H1 (cell line): ENCODE measurements around the gene NLRP7. TPM values are rescaled to one million over a fixed set of nuclear protein-coding genes. Genes with fewer than 3 reads are reported as not detected.
"Not testable (repeated sequence)": the region's sequence is repeated elsewhere in the genome, so short reads cannot be mapped to it uniquely, and the experiment has no call there.

Source experiments
- CTCF ChIA-PET: fragments of 300-600 bp; sonication (Branson Sonifier 250); formaldehyde crosslinking; loops from one replicate; lab custom pipeline; 2021; ENCODE audit not compliant: partially characterized antibody; lab: Charles Lee
- POLR2A ChIA-PET: fragments of 300-600 bp; sonication (Branson Sonifier 250); formaldehyde crosslinking; loops from one replicate; lab custom pipeline; 2021; ENCODE audit warnings: inconsistent platforms; ENCODE audit not compliant: partially characterized antibody; lab: Charles Lee
- DNase-seq, 2 experiments: peaks; one replicate each; pipeline versions ENCODE4 v3.0.0 to v3.0.0-alpha.2; 2010 to 2022; ENCODE audit warnings: low spot score in 2 of 2, low read depth in 1 of 2, mixed read lengths in 1 of 2
- FAIRE-seq: peaks from 2 replicates; lab custom pipeline; 2011; peaks lifted over from hg19 to GRCh38; lab: Jason Lieb, UNC
- H2AFZ ChIP-seq: 2 replicates; pipeline ENCODE4 v1.8.1; 2012; ENCODE audit warnings: low read length, inconsistent platforms
- H2AK5ac ChIP-seq: 2 replicates; pipeline ENCODE4 v1.6.1; 2013; ENCODE audit warnings: low read depth, low read length
- H2BK120ac ChIP-seq: replicated peaks from 2 replicates; pipeline ENCODE3; 2013; ENCODE audit warnings: low read depth, low read length, inconsistent platforms
- H2BK12ac ChIP-seq: 2 replicates; pipeline ENCODE4 v1.6.1; 2013; ENCODE audit warnings: low read depth, low read length
- H2BK15ac ChIP-seq: 2 replicates; pipeline ENCODE4 v1.6.1; 2013; ENCODE audit warnings: low read length
- H2BK20ac ChIP-seq: 2 replicates; pipeline ENCODE4 v1.6.1; 2013; ENCODE audit warnings: low read length
- H2BK5ac ChIP-seq: 2 replicates; pipeline ENCODE4 v1.6.1; 2013; ENCODE audit warnings: low read depth, low read length
- H3K14ac ChIP-seq: 2 replicates; pipeline ENCODE4 v1.6.1; 2013; ENCODE audit warnings: inconsistent platforms; ENCODE audit not compliant: insufficient read length
- H3K18ac ChIP-seq: 2 replicates; pipeline ENCODE4 v1.6.1; 2013; ENCODE audit warnings: low read length; ENCODE audit errors: extremely low read depth
- H3K23ac ChIP-seq: 2 replicates; pipeline ENCODE4 v1.6.1; 2013; ENCODE audit warnings: inconsistent platforms; ENCODE audit not compliant: insufficient read length
- H3K23me2 ChIP-seq: 2 replicates; pipeline ENCODE4 v1.6.1; 2013; ENCODE audit warnings: low read depth, low read length
- H3K27ac ChIP-seq: 2 replicates; pipeline ENCODE4 v1.6.1; 2011; ENCODE audit warnings: low read depth, low read length, inconsistent platforms
- H3K27me3 ChIP-seq, 4 experiments: replicated peaks in 1 of 4; 1 replicate in 1 of 4; 2 replicates in 3 of 4; pipeline versions ENCODE4 v1.6.1 to v1.8.1; 2011 to 2013; ENCODE audit warnings: low read length in 3 of 4, mild to moderate bottlenecking in 3 of 4, inconsistent platforms in 2 of 4, mixed read lengths in 2 of 4, moderate library complexity in 1 of 4; ENCODE audit not compliant: control insufficient read depth in 3 of 4, insufficient read depth in 3 of 4; ENCODE audit errors: extremely low read depth in 1 of 4
- H3K36me3 ChIP-seq, 4 experiments: 2 replicates each; pipeline versions ENCODE4 v1.6.1 to v1.8.1; 2011 to 2013; ENCODE audit warnings: mild to moderate bottlenecking in 4 of 4, low read length in 3 of 4, moderate library complexity in 2 of 4, control low read depth in 1 of 4, inconsistent platforms in 1 of 4; ENCODE audit not compliant: insufficient read depth in 4 of 4, control insufficient read depth in 2 of 4
- H3K4ac ChIP-seq: replicated peaks from 2 replicates; pipeline ENCODE3; 2013; ENCODE audit warnings: low read length, low read depth, mixed read lengths, inconsistent platforms; ENCODE audit not compliant: insufficient read length
- H3K4me1 ChIP-seq, 4 experiments: replicated peaks in 1 of 4; 1 replicate in 1 of 4; 2 replicates in 3 of 4; pipeline versions ENCODE4 v1.6.1 to v1.8.1; 2011 to 2013; ENCODE audit warnings: low read length in 3 of 4, inconsistent platforms in 2 of 4, mixed read lengths in 1 of 4; ENCODE audit not compliant: insufficient read depth in 4 of 4, control insufficient read depth in 3 of 4
- H3K4me2 ChIP-seq, 2 experiments: 2 replicates each; pipeline versions ENCODE4 v1.6.1 to v1.8.1; 2011 to 2013; ENCODE audit warnings: low read depth in 2 of 2, low read length in 2 of 2, control low read depth in 1 of 2, inconsistent platforms in 1 of 2, mild to moderate bottlenecking in 1 of 2; ENCODE audit not compliant: insufficient read depth in 1 of 2
- H3K4me3 ChIP-seq, 4 experiments: fragments of 200-600, 300-600 bp in 1 of 4; sonication (generic), shearing (Covaris generic), sonication (Bioruptor Twin) in 1 of 4; 2 replicates each; pipeline versions ENCODE4 v1.5.1 to v1.8.1; 2011 to 2016; ENCODE audit warnings: low read length in 4 of 4, low read depth in 3 of 4, control low read depth in 2 of 4, inconsistent platforms in 2 of 4, mild to moderate bottlenecking in 2 of 4, mixed read lengths in 1 of 4, moderate library complexity in 1 of 4; ENCODE audit not compliant: insufficient read depth in 2 of 4; ENCODE audit errors: extremely low read depth in 1 of 4
- H3K56ac ChIP-seq: replicated peaks from 2 replicates; pipeline ENCODE3; 2013; ENCODE audit warnings: low read depth, mild to moderate bottlenecking, mixed read lengths, low read length, inconsistent platforms; ENCODE audit not compliant: insufficient read length
- H3K79me1 ChIP-seq: 2 replicates; pipeline ENCODE4 v1.6.1; 2013; ENCODE audit warnings: low read depth, low read length, control low read depth
- H3K79me2 ChIP-seq, 2 experiments: 2 replicates each; pipeline versions ENCODE4 v1.6.1 to v1.8.1; 2012 to 2013; ENCODE audit warnings: low read length in 2 of 2, mild to moderate bottlenecking in 2 of 2, inconsistent platforms in 1 of 2; ENCODE audit not compliant: insufficient read depth in 2 of 2, control insufficient read depth in 1 of 2
- H3K9ac ChIP-seq, 4 experiments: replicated peaks in 1 of 4; 1 replicate in 1 of 4; 2 replicates in 3 of 4; pipeline versions ENCODE4 v1.6.1 to v1.8.1; 2011 to 2013; ENCODE audit warnings: low read depth in 3 of 4, low read length in 3 of 4, control low read depth in 2 of 4, mild to moderate bottlenecking in 2 of 4, moderate library complexity in 2 of 4, inconsistent platforms in 1 of 4; ENCODE audit errors: extremely low read depth in 1 of 4
- H3K9me3 ChIP-seq, 2 experiments: 2 replicates each; pipeline versions ENCODE4 v1.6.1 to v1.8.1; 2012 to 2013; ENCODE audit warnings: mild to moderate bottlenecking in 2 of 2, moderate library complexity in 2 of 2, control low read depth in 1 of 2, inconsistent platforms in 1 of 2, low read depth in 1 of 2, low read length in 1 of 2, mixed read lengths in 1 of 2; ENCODE audit not compliant: insufficient read depth in 2 of 2
- H4K20me1 ChIP-seq, 2 experiments: replicated peaks in 1 of 2; 2 replicates each; pipeline versions ENCODE3 to v1.8.1; 2011 to 2013; ENCODE audit warnings: inconsistent platforms in 2 of 2, low read length in 2 of 2, mild to moderate bottlenecking in 1 of 2; ENCODE audit not compliant: insufficient read depth in 2 of 2, control insufficient read depth in 1 of 2
- H4K5ac ChIP-seq: 2 replicates; pipeline ENCODE4 v1.6.1; 2013; ENCODE audit warnings: low read length, low read depth, mixed read lengths, inconsistent platforms; ENCODE audit not compliant: insufficient read length
- H4K8ac ChIP-seq: 2 replicates; pipeline ENCODE4 v1.8.0; 2013; ENCODE audit warnings: mild to moderate bottlenecking, moderate library complexity, low read length, inconsistent platforms; ENCODE audit not compliant: insufficient read depth; ENCODE audit errors: extremely low read depth
- H4K91ac ChIP-seq: replicated peaks from 2 replicates; pipeline ENCODE3; 2013; ENCODE audit warnings: low read length, mixed read lengths, inconsistent platforms; ENCODE audit not compliant: insufficient read length
- CEBPB ChIP-seq: IDR thresholded peaks from 2 replicates; pipeline ENCODE4 v1.6.1; 2012; ENCODE audit warnings: low read depth, low read length
- SP1 ChIP-seq: IDR thresholded peaks from 2 replicates; pipeline ENCODE4 v1.6.1; 2011; ENCODE audit warnings: low read depth, low read length
- TAF1 ChIP-seq: IDR thresholded peaks from 2 replicates; pipeline ENCODE4 v1.6.1; 2011; ENCODE audit warnings: mild to moderate bottlenecking, low read depth, low read length
- ZNF274 ChIP-seq: IDR thresholded peaks from 2 replicates; pipeline ENCODE4 v1.7.0; 2012; ENCODE audit warnings: low read length, borderline replicate concordance; ENCODE audit errors: extremely low read depth
- WGBS, 2 experiments: shearing (Covaris generic) in 1 of 2; methylation state at CpG; one replicate each; pipeline versions ENCODE4 v1.1.6 to v1.1.7; 2013 to 2015; ENCODE audit warnings: low lambda C conversion rate in 2 of 2, mixed read lengths in 2 of 2, inconsistent platforms in 1 of 2, low coverage in 1 of 2, missing lambda C conversion rate in 1 of 2; ENCODE audit not compliant: insufficient replicate concordance in 2 of 2, insufficient coverage in 1 of 2, insufficient read length in 1 of 2; ENCODE audit errors: extremely low coverage in 1 of 2, missing lambda C conversion rate in 1 of 2; 5-methylcytosine and 5-hydroxymethylcytosine counted together
- polyA plus RNA-seq, 7 experiments: library from polyadenylated mRNA; depleted of rRNA in 3 of 7; stranded (reverse) in 5 of 7; unstranded in 2 of 7; fragments of >200 nt in 5 of 7; fragments of 200-250 nt in 2 of 7; gene quantifications; 1 replicate in 5 of 7; 2 replicates in 1 of 7; 4 replicates in 1 of 7; pipeline versions ENCODE4 v1.2.1 to v1.2.3, GENCODE V29; 2011 to 2013; ENCODE audit warnings: missing spikeins in 2 of 7, mixed read lengths in 2 of 7
- total RNA-seq: library from RNA; stranded (reverse); fragmentation: NEBNext Ultra II Directional; extraction: Animal tissue kit (Norgen Biotek cat#: 25700); gene quantifications from 2 replicates; pipeline ENCODE4 v1.2.1, GENCODE V29; 2021

Gene NLRP7
- total and polyA plus RNA-seq, 2 of the 8 experiments (the other 6 are each of a cell fraction or from before 2014, with no cell fraction given): 0.91 to 1.2 TPM

DNA sequence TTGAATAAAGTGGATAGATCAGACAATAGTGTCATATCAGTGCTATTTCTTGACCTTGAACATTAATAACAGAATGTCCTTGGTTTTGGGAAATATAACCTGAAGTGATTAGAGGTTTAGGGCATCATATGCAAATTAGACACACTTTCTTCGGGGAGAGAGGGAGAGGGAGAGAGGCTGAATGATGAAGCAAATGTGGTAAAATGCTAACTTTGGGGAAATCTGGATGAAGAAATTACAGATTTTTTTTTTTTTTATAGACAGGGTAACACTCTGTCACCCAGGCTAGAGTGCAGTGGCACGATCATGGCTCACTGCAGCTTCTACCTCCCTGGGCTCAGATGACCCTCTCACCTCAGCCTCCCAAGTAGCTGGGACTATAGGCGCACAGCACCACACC lies 45.3 kb downstream of the NLRP7 start (continued):
- TF ChIP-seq TAF1 (no peak), ZNF274 (no peak), CEBPB (no peak), SP1 (no peak)
- TF ChIP-seq, all 59 proteins: peak for 0

DNA sequence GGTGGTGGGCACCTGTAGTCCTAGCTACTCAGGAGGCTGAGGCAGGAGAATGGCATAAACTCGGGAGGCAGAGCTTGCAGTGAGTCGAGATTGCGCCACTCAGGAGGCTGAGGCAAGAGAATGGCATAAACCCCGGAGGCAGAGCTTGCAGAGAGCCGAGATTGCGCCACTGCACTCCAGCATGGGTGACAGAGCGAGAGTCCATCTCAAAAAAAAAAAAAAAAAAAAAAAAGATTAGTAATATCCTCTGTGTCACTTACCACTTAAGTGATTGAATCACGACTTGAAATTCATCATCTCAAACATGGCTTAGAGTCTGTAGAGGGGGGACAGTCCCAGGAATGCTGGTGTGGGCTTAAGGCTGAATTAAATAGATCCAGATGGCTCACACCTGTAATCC lies 46.2 kb downstream of the NLRP7 start:
- H3K9me3 ChIP-seq, H3K79me2 ChIP-seq, H3K23me2 ChIP-seq, H3K4me1 ChIP-seq, H2BK15ac ChIP-seq, H3K4me2 ChIP-seq, H3K4me3 ChIP-seq, H3K4ac ChIP-seq, H2BK20ac ChIP-seq, H2AK5ac ChIP-seq, DNase-seq, H2BK120ac ChIP-seq, H3K56ac ChIP-seq, H3K9ac ChIP-seq, H3K14ac ChIP-seq, H4K20me1 ChIP-seq, H4K91ac ChIP-seq, FAIRE-seq, H3K79me1 ChIP-seq, H3K27ac ChIP-seq, POLR2A ChIA-PET, H2BK12ac ChIP-seq, H2BK5ac ChIP-seq, H2AFZ ChIP-seq, H4K5ac ChIP-seq, H3K36me3 ChIP-seq, H4K8ac ChIP-seq, H3K27me3 ChIP-seq, H3K18ac ChIP-seq, H3K23ac ChIP-seq: not testable (repeated sequence)
- CTCF ChIA-PET: interaction anchor here (1.7 to 2.6 kb wide), 3 partner anchors 8 to 20 kb away, joined by 8 to 11 read pairs (median 11); no protein-coding TSS in a partner anchor
- 88% methylated on average over 5 of the region's 8 CpGs; no CpG with 5 or more reads in 1 of the 2 experiments for WGBS, 2 experiments
